ENCODE data around the gene TMEM200B.

- TF ChIP-seq CTCF (conservative IDR thresholded peaks at IDR 0.05 in 1 of 2, IDR thresholded peaks at IDR 0.05 in 1 of 2; ENCODE audit: extremely low read depth in 1 of 2, insufficient read depth in 1 of 2, low read depth in 1 of 2, low read length in 2 of 2) (no peak), EZH2 (IDR thresholded peaks at IDR 0.05; ENCODE audit: borderline replicate concordance, low read length) (no peak)
These were observed 11.0 kb upstream of the TMEM200B start for GRCh38 chr1:29134695-29135028.
